Ectodermal cell (in vitro differentiated cells): ENCODE results near the gene TCEAL8.
"Not testable (repeated sequence)": the region's sequence is repeated elsewhere in the genome, so short reads cannot be mapped to it uniquely, and the experiment has no call there.

ENCODE experiments used
- H3K27ac ChIP-seq: 2 replicates; pipeline ENCODE4 v1.7.0; 2013; ENCODE audit warnings: mild to moderate bottlenecking, low read depth, low read length; ENCODE audit not compliant: insufficient read depth, poor library complexity, severe bottlenecking
- H3K27me3 ChIP-seq: 2 replicates; pipeline ENCODE4 v1.7.0; 2013; ENCODE audit warnings: mild to moderate bottlenecking, low read length; ENCODE audit not compliant: insufficient read depth, control insufficient read depth, poor library complexity, severe bottlenecking
- H3K36me3 ChIP-seq: one replicate; pipeline ENCODE4 v1.7.0; 2013; ENCODE audit warnings: low read length; ENCODE audit not compliant: control insufficient read depth, insufficient read depth
- H3K4me1 ChIP-seq: one replicate; pipeline ENCODE4 v1.7.0; 2013; ENCODE audit warnings: low read length; ENCODE audit not compliant: control insufficient read depth, insufficient read depth
- H3K4me3 ChIP-seq: 2 replicates; pipeline ENCODE4 v1.7.0; 2013; ENCODE audit warnings: low read depth, low read length, control low read depth; ENCODE audit not compliant: insufficient read depth
- H3K9me3 ChIP-seq: 2 replicates; pipeline ENCODE4 v1.7.0; 2013; ENCODE audit warnings: mild to moderate bottlenecking, low read length, moderate library complexity; ENCODE audit not compliant: control insufficient read depth
- WGBS, 2 experiments: methylation state at CpG; one replicate each; pipeline ENCODE4 v1.1.7; 2013; ENCODE audit warnings: missing lambda C conversion rate in 2 of 2; 5-methylcytosine and 5-hydroxymethylcytosine counted together

Gene TCEAL8

DNA sequence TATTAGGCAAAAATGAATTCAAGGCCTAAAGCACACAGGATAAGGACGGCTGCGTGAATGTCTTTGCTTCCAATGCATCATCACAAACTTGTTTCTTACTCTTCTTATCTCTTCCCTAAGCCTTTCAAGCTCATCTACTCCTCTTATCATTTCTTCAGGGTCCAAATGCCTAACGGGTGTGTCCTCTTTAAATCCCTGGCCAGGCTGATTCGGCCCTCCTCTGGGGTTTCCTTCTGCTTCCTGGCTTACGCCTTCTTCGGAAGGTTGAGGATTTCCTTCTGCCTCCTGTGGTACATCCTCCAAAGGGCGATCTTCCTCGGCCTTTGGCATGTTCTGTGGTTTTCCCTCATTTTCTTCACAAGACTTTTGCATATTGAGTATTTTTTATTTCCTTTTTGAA is 1.3 kb downstream of the TCEAL8 start:
- no peak overlapping the region for H3K27ac ChIP-seq
- no peaks in the 10 kb centered on the region for H3K27me3 ChIP-seq
- peaks cover 7% of the 10 kb centered on the region for H3K4me1 ChIP-seq
- H3K36me3 ChIP-seq = no peaks in the 10 kb centered on the region
- H3K9me3 ChIP-seq = no peaks in the 10 kb centered on the region
- WGBS, 2 experiments = 47 to 48% methylated on average over 6 to 8 of the region's 8 CpGs
- H3K4me3 ChIP-seq = peak overlapping the region; percentile 68

DNA sequence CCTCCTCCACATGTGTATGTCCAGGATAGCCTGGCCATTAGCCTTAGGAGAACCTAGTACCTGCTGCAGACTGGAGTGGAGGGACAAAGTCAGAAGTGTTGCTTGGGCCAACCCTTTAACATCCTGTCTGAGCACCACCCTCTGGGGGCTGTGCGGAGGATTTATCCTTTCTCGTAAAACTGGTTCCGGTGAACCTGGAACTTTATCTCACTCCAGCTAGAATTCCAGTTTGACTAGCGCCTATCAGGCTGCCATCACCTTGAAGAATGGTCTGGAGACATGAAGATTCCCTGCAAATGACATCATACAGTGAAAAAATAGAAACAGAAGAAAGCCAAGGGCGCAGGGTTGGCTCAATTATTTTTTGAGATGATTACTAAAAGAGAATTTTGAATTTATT is 4.0 kb downstream of the TCEAL8 start:
- H3K4me3 ChIP-seq = no peak overlapping the region
- H3K4me1 ChIP-seq = peaks cover 7% of the 10 kb centered on the region
- no peaks in the 10 kb centered on the region for H3K27me3 ChIP-seq
- no peak overlapping the region for H3K27ac ChIP-seq
- H3K9me3 ChIP-seq = no peaks in the 10 kb centered on the region
- 94 to 96% methylated on average over 4 to 5 of the region's 5 CpGs for WGBS, 2 experiments
- H3K36me3 ChIP-seq = no peaks in the 10 kb centered on the region

DNA sequence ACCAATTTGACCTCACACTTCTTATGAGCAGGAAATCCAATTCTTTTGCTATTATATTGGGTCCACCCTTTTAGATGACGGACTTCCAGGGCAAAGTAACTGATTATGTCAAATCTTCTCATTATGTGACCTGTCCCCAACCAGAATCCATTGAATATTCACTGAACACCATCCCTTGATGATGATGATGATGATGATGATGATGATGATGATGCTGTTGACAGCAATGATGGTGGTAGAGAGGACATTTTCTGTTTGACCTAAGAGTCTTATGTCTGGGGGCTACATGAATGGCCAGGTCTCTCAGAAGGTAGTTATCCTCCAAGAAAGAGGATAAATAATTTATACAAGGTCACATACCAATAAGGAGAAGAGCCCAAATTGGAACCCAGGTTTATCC is 5.2 kb downstream of the TCEAL8 start:
- H3K4me1 ChIP-seq = peaks cover 7% of the 10 kb centered on the region
- H3K4me3 ChIP-seq = no peak overlapping the region
- no peaks in the 10 kb centered on the region for H3K27me3 ChIP-seq
- H3K27ac ChIP-seq = no peak overlapping the region
- WGBS, 2 experiments = 83 to 86% methylated on average over 1 of the region's 1 CpG
- H3K9me3 ChIP-seq = no peaks in the 10 kb centered on the region
- H3K36me3 ChIP-seq = no peaks in the 10 kb centered on the region

DNA sequence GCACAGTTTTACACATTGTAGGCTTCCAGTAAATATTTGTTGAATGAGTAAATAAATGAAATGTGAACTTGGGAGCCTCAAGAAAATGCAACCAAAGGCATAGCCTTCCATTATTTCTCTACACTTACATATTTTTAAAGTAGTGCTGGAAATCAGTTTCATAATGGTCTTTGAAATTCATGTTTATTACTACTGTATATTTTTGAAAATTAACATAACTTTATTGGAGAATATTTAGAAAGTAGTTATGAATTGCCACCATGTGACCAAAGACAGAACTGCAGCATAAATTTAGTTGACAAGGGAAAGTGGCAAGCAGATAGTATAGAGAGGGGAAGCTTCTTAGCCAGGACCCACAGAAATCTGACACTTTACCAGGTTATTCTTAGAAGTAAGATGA is 6.4 kb downstream of the TCEAL8 start:
- no peaks in the 10 kb centered on the region for H3K9me3 ChIP-seq
- peaks cover 5% of the 10 kb centered on the region for H3K4me1 ChIP-seq
- no peak overlapping the region for H3K27ac ChIP-seq
- no peaks in the 10 kb centered on the region for H3K36me3 ChIP-seq
- H3K4me3 ChIP-seq = no peak overlapping the region
- no peaks in the 10 kb centered on the region for H3K27me3 ChIP-seq

DNA sequence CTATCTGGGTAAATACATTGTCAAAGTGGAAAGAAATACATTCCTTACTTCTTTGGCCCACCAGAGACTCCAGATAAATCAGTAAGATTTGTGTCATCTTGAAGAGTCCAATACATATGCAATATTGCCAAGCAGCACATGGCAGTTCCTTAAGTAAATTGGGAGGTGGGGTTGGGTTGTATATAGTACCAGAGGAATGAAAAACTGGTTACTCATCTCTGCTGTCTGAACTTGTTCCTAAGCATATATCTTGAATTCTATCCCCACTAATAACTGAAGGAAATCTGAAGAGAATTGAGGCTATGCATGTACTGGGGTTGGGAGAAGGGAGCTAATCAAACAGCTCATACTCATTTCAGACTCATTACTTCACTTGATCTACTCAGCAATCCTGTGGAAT is 14.8 kb downstream of the TCEAL8 start:
- Histone ChIP-seq H3K9me3 (no peaks in the 10 kb centered on the region), H3K4me1 (no peaks in the 10 kb centered on the region), H3K27me3 (no peaks in the 10 kb centered on the region), H3K36me3 (no peaks in the 10 kb centered on the region), H3K27ac (no peak overlapping the region), H3K4me3 (no peak overlapping the region)

DNA sequence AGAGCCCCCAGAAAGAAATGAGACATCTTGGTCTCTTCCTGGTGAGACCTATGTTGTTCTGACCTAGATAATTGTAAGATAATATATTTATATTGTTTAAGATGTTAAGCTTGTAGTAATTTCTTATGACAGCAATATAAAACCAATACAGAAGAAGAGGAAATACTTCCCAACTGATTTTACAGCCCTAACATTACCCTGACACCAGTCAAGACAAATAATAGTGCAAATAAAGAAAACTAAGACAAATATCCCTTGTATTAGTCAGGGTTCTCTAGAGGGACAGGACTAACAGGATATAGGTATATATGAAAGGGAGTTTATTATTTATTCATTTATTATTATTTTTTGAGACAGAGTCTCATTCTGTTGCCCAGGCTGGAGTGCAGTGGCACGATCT is 18.7 kb downstream of the TCEAL8 start:
- Histone ChIP-seq H3K36me3 (no peaks in the 10 kb centered on the region), H3K27ac (no peak overlapping the region), H3K9me3 (no peaks in the 10 kb centered on the region), H3K4me1 (no peaks in the 10 kb centered on the region), H3K4me3 (no peak overlapping the region), H3K27me3 (no peaks in the 10 kb centered on the region)
- WGBS, 2 experiments = 75 to 100% methylated on average over 1 of the region's 1 CpG

DNA sequence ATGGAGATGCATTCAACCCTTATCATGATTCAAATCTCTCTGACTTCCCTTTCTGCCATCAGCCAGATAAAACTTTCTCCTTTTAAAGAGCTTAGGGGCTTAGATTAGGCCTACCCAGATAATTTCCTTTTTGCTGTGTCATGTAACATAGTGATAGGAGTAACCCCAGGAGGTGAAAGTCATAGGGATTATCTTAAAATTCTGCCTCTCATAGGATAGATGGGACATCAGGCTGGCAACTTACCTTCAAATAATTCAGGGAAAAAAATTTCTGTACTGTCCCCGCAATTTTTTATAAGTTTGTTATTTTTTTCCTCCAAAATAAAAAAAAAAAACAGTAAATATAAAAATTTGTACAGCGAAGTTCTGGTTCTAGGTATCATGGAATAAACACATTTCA is 19.3 kb downstream of the TCEAL8 start:
- not testable (repeated sequence) for H3K9me3 ChIP-seq, H3K36me3 ChIP-seq, H3K27me3 ChIP-seq, H3K4me3 ChIP-seq, H3K4me1 ChIP-seq, H3K27ac ChIP-seq
- WGBS, 2 experiments = no CpG with 5 or more reads among the region's 2 CpGs

DNA sequence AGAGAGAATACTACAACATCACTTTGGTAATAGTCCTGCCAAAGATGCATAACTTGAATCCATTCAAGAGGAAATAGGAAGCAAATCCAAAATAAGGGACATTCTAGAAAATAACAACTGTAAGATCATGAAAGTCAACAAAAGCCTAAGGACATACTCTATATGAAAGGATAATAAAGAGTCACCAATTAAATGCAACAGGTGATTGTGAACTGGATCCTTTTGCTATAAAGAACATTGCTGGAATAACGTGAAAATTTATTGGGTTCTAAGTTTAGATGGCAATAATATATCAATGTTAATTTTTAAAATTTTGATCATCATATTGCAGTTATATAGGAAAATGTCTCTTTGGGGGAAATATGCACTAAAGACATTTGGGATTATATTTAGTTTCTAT is 20.1 kb downstream of the TCEAL8 start:
- no peaks in the 10 kb centered on the region for H3K36me3 ChIP-seq
- H3K9me3 ChIP-seq = no peaks in the 10 kb centered on the region
- no peak overlapping the region for H3K27ac ChIP-seq
- H3K4me3 ChIP-seq = no peak overlapping the region
- H3K27me3 ChIP-seq = no peaks in the 10 kb centered on the region
- no CpG with 5 or more reads among the region's 1 CpG for WGBS, 2 experiments
- no peaks in the 10 kb centered on the region for H3K4me1 ChIP-seq

DNA sequence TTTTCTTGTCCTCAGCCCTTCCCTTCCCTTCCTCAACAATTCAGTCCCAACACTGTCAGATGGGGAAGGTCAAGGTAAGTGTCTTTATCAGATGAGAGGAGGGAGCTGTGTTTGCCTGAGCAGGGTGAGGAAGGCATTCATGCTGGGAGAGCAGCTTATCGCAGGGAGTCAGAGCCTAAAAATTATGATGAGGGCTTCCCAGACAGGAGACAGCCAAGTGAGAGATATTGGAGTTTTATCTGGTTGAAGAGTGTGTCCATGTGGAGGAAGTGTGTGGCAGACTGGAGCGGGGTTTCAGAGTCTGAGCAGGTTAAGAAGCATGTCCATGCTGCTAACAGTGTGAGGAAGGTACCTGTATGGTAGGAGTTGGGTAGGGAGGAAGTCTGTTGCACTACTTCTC is 21.7 kb downstream of the TCEAL8 start:
- Histone ChIP-seq H3K4me1 (no peaks in the 10 kb centered on the region), H3K4me3 (no peak overlapping the region), H3K9me3 (no peaks in the 10 kb centered on the region), H3K27me3 (no peaks in the 10 kb centered on the region), H3K36me3 (no peaks in the 10 kb centered on the region), H3K27ac (no peak overlapping the region)
- WGBS, 2 experiments = 91 to 98% methylated on average over 2 of the region's 2 CpGs

DNA sequence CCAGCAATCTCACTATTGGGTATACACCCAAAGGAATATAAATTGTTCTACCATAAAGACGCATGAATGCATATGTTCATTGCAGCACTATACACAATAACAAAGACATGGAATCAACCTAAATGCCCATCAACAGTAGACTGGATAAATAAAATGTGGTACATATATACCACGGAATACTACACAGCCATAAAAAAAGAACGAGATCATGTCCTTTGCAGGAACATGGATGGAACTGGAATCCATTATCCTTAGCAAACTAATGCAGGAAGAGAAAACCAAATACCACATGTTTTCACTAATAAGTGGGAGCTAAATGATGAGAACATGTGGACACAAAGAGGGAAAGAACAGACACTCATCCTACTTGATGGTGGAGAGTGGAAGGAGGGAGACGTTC is 29.0 kb downstream of the TCEAL8 start:
- not testable (repeated sequence) for H3K27me3 ChIP-seq, H3K4me3 ChIP-seq, H3K36me3 ChIP-seq, H3K4me1 ChIP-seq, H3K9me3 ChIP-seq, H3K27ac ChIP-seq
- 100% methylated on average over 1 of the region's 4 CpGs; no CpG with 5 or more reads in 1 of the 2 experiments for WGBS, 2 experiments

DNA sequence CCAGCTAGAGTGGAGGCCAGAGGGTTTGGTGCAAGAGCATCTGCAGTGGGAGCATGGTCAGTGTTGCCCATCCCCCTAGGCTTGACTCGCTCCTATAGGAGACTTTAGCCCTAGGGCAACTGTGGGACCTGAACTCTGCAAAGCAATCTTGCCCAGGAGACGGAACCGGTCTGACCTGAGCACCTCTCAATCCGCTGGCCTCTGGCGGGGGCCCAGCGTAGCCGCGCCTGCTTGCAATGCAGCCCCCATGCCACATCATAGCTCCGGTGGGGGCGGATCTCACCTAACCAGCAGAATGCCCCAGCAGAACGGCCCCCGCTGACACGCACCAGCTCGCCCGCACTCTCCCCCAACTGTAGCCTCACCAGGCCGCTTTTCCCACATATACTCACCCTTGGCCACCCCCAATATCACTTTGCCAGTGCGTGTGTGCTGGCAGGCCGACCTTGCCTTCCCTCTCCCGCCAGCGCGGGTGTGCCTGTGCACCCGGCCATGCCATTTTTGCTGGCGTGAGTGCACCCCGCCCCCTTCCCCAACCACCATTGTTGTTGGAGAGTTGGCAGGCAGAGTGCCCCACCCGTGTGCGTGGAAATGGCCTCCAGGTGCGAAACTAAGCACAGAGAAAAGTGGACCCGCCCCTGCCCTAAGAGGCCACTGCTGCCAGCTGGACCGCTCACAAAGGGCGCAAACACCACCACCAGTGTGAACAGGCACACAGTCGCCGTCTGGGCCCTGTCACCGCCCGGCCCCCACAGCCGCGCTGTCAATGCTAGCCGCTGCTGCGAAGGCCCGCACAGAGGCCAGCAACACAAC is 34.2 kb downstream of the TCEAL8 start:
- H3K27ac ChIP-seq = no peak overlapping the region
- WGBS, 2 experiments = 93 to 97% methylated on average over 38 to 39 of the region's 39 CpGs
- H3K27me3 ChIP-seq = no peaks in the 10 kb centered on the region
- no peaks in the 10 kb centered on the region for H3K9me3 ChIP-seq
- no peak overlapping the region for H3K4me3 ChIP-seq
- H3K36me3 ChIP-seq = no peaks in the 10 kb centered on the region
- H3K4me1 ChIP-seq = no peaks in the 10 kb centered on the region
